SH-SY5Y (cell line): Measurements from ENCODE around the gene MDM1.

Source experiments
- GATA2 ChIP-seq: IDR thresholded peaks from 2 replicates; pipeline ENCODE4 v1.6.1; 2011; ENCODE audit warnings: mild to moderate bottlenecking, low read depth, low read length
- GATA3 ChIP-seq: IDR thresholded peaks from 2 replicates; pipeline ENCODE4 v1.6.1; 2011; ENCODE audit warnings: low read depth, mild to moderate bottlenecking, low read length, moderate library complexity

- TF ChIP-seq GATA2 (no peak), GATA3 (no peak)
These were observed 67.9 kb downstream of the MDM1 start for GRCh38 chr12:68264158-68264855.
